Activated CD8-positive, alpha-beta memory T cell treated with anti-CD3 and anti-CD28 coated beads for 24 hours (primary cell): ENCODE measurements around the gene EVPL.
"Not testable (repeated sequence)": the region's sequence is repeated elsewhere in the genome, so short reads cannot be mapped to it uniquely, and the experiment has no call there.

ENCODE experiments used
- DNase-seq: peaks from one replicate; pipeline ENCODE4 v3.0.0-alpha.2; 2020

Gene EVPL

GRCh38 chr17:76046064-76046463 is 19.0 kb upstream of the EVPL start:
- DNase-seq, result no peak

DNA sequence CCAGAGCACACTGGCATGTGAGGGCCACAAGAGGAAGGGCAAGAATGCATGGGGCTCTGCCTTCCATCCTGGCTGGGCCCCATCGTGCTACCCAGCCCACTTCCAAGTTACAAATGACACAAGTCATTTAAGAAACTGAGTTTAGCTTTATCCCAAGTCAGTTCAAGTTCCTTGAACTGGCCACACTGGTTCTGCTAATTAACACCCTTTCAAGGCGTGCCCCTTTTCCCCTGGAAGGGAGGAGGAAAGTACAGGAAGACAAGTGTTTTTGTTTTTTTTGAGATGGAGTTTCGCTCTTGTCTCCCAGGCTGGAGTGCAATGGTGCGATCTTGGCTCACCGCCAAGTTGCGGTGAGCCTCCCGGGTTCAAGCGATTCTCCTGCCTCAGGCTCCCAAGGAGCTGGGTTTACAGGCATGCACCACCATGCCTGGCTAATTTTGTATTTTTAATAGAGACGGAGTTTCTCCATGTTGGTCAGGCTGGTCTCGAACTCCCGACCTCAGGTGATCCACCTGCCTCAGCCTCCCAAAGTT is 17.4 kb upstream of the EVPL start:
- DNase-seq, result not testable (repeated sequence)

DNA sequence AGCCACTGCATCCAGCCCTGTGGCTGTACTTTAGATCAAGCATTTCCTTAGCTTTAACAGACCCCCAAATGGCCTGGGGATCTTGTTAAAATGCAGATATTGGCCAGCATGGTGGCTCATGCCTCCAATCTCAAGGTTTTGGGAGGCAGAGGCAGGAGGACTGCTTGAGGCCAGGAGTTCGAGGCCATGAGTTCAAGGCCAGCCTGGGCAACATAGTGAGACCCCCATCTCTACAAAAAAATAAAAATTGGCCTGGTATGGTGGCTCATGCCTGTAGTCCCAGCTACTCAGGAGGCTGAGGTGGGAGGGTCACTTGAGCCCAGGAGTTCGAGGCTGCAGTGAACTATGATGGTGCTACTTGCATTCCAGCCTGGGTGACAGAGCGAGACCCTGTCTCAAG is 15.8 kb upstream of the EVPL start:
- DNase-seq, result not testable (repeated sequence)

GRCh38 chr17:76040376-76040775 is 13.3 kb upstream of the EVPL start:
- no peak for DNase-seq

DNA sequence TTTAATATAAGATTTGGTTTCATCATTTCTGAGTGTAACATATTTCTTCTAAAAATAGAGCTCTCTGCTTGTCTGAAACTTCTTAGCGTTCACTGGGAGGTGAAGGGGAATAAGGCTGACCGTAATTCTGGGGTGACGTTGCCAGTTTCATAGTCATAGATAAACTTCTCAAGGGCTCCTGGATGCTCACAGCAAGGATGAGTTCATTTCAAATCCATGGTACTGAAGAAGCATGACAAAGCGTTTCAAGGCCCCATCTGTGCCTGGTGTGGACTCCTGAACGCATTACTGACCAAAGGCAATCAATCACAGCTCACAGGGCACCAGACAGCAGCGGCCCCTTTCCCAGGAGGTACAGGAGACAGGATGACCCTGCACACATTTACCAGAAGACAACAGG is 12.0 kb upstream of the EVPL start:
- DNase-seq, result no peak

GRCh38 chr17:76038050-76038449 is 10.9 kb upstream of the EVPL start:
- DNase-seq, result no peak

GRCh38 chr17:76036497-76037261 is 9.6 kb upstream of the EVPL start:
- no peak for DNase-seq

- no peak for DNase-seq
These were observed 7.6 kb upstream of the EVPL start for GRCh38 chr17:76034428-76035350.

DNA sequence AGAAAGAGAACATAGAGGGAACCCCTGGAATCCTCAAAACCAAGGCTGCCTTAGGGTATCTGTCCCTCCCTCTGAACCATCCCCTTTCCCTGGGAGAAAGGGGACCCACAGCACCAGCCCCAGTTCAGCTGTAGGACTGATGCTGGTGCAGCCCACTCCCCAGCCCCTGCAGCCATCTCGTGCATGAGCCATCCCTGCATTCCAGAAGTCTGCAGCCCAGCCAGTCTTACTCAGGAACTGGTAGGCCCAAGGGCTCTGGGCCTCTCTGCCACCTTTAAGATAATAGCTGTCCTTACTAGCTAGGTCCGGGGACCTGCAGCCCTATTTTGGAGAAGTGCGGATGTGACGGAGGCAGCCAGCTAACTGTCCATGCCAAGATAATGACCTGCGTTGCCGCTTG is 6.0 kb upstream of the EVPL start:
- DNase-seq, result no peak

DNA sequence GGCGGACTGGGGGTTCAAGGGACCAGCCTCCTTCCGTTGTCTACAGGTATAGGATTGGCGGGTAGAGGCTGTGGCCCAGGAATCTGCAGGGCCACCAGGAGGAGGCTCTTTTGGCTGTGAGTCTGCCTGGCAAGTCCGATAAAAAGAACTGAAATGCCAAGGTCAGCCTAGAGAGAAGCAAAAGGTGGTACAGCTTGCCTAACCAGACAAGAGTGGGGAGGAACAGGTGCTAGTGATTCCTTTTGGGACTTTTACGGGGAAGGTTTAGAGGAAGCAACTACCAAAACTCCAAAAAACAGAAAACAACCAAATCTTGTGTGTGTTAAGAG is 5.6 kb upstream of the EVPL start:
- DNase-seq, result no peak

DNA sequence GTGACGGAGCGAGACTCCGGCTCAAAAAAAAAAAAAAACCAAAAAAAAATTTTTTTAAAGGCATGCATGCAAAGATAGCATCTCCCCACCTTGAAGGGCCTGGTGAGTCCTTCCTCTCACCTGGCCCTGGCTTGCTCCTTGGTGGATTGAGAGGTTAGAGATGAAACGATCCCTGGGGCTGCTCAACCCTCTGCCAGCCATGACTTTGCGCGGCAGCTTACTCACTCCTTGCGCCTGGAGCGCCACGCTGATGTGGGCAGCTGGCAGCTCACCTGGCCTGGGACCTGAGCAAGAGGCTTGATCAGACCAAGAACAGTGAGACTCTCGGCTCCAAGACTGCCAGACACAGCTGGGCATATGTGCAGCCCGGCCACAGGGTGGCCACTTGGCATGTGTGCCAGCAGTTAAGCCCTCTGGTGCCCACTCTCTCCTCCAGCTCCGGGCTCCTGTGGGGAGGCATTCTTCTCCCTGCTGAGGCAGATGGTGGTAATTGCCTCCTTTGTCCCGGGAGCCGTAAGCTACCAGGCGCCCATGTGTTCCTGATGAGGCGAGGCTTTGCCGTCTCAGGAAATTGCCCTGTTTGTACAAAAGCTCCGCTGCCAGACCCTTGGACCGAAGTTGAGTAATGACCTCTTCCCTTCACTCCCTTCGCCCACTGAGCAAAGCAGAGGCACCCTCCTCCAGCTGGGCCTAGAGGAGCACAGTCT is 5.1 kb upstream of the EVPL start:
- no peak for DNase-seq

DNA sequence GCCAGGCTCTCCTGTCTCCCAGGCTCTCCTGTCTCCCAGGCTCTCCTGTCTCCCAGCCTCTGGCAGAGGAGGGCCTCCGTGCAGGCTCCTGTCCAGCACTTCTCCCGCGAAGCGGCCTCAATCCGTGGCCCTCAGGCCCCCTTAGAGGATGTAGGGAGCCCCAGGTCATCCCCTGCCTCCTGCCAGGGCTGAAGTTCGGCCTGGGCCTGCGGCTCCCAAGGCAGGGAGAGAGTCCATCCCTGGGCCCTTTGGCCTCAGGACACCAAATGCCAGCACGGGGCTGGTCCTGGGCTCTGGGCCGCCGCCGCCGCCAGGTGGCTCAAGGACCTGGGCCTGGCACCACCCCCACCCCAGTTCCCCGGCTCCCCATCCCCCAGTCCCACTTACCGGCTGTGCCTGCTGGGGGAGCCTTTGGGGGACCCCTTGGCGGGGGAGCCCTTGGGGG is 370 bp downstream of the EVPL start:
- no peak for DNase-seq

GRCh38 chr17:76025294-76025693 is 1.8 kb downstream of the EVPL start:
- DNase-seq, result no peak

- DNase-seq, result no peak
These were observed 2.8 kb downstream of the EVPL start for GRCh38 chr17:76024353-76024752.

DNA sequence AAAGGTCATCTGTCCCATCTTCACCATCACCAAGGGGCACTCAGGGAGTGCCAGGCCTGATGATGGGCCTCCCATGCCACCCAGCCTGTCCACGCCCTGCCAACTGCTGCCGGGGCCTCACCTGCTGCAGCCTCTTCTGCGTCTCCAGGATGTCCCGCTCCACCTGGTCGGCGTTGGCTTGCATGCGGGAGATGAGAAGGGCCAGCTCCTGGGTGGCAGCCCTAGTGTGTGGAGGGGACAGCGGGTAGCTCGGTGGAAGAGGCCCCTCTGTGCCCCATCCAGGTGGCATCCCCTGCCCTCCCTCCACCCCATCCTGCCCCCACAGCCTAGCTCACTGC is 3.2 kb downstream of the EVPL start:
- no peak for DNase-seq

DNA sequence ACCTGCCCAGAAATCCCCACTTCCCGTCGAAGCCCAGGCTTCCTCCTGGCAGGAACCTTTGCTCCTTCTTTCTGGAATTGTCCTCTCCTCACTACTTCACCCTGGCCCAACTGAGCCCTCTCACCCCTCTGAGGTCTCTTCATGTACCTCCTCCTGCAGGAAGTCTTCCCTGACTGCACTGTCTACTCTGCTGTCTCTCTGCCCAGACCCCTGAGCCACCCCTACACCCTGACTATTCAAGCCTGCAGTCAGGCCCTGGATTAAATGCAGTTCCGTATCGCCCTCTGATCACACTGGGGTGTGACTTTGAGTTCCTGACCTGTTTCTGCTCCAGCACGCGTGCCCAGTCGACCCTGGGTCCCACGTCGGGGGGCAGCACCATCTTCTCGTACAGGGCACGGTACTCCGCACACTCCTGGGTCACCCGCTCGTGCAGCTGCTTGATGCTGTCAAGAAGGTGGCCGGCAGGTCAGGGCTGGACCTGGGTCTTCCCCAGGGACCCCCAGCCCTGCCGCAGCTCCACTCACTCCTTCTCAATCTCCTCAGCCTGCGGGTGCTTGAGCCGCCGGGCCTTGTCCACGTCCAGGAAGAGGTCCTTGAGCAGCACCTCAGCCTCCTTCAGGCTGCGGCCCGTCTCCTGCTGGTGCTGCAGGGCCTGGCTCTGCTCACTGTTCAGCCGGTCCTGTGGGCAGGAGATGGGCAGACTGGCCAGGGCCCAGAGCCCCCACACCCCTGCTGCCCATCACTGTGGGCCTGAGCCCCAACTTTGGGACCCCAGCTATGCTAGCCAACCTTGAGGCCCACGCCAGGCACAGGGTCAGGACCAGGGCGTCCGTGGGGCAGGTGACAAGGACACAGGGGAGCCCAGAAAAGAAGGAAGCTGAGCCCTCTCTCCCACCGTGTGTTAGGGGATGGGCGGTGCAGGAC is 3.9 kb downstream of the EVPL start:
- no peak for DNase-seq

GRCh38 chr17:76022285-76022684 is 4.8 kb downstream of the EVPL start:
- no peak for DNase-seq

- no peak for DNase-seq
These were observed 7.2 kb downstream of the EVPL start for GRCh38 chr17:76019833-76020467.

DNA sequence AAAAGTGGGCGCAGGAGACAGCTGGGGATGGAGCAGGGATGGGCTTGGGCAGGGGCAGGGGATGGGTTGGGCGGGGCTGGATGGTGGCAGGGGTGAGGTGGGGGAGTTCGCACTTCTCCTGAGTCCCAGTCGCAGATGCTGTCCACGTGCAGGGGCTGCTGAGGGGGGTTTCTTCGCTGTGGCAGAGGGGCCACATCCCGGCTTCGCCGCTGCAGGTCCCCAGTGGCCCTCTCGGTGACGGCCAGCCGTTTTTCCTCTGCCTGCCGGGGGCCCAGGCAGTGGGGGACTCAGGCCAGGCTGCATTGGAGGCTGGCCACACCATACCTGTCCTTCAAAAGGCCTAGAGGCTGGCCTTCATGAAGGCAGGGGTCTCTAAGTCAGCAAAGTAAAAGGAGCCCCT is 8.3 kb downstream of the EVPL start:
- DNase-seq, result no peak

DNA sequence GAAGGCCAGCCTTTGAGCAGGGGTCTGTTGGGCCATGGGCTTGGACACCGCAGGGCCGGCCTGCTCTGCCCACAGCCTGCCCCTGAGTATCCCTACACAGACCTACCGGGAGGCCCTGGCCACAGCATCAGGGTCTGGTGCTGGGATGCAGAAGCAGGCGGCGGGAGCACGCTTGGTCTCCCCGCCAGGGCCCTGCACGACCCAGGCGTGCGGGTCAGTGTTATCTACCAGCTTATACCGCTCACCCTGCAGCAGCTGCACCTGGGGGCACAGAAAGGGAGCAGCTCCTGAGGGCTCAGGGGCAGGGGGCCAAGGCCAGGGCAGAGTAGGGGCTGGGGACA is 8.8 kb downstream of the EVPL start:
- DNase-seq, result no peak

DNA sequence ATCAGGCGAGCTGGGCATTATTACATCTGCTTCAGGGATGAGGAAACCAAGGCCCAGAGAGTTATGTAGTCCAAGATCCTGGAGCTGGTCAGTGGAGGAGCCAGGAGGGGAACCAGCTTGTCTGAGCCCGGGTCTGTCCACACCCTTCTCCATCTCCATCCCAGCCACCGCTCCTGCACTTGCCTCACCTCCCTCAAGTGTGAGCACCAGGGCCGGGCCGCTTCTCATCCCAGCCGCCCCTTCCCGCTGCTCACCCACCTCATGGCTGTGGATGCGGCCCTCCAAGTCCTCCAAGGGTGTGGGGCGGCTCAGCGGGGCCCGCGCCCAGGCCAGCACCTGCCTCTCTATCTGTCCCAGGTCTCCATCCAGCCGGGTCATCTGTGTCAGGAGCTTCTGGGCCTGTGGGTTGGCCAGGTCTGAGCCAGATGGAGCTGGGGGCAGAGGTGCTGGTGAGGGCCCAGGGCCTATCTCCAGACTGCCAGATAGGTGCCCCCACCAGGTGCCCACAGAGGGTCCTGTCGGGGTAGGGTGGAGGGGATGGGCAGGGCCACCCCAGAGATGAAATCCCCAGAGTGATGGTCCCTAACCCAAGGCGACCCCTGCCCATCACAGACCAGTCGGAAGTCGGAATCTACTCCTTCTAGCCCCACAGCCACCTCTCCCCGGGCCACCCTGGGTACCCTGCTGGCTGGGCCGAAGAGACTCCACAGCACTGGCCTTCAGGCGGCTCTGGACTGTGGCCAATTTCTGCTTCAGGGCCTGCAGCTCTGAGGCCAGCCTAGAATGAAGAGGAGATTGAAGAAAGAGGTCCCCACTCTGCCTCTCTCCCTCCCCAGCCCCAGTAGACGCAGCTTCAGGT is 9.4 kb downstream of the EVPL start:
- DNase-seq, result no peak
